GM23338 (cell line): ENCODE measurements around the gene PGRMC2.
A peak's percentile ranks its signal among the peaks of the same experiment; 100 is the strongest.

ENCODE experiments used
- CREB1 ChIP-seq: fragments of 250-450 bp; sonication (Bioruptor Pico); IDR thresholded peaks from 2 replicates; pipeline ENCODE4 v1.5.0; 2020; ENCODE audit warnings: low read depth, mild to moderate bottlenecking, moderate library complexity
- CTCF ChIP-seq, 2 experiments: fragments of 200-600 bp in 1 of 2; sonication (generic) in 1 of 2; conservative IDR thresholded peaks; 2 replicates each; pipeline versions ENCODE4 v1.5.1 to v1.6.1; 2016 to 2017; ENCODE audit warnings: antibody characterized with exemption in 2 of 2, low read depth in 2 of 2, mild to moderate bottlenecking in 2 of 2, moderate library complexity in 1 of 2
- EZH2 ChIP-seq: fragments of 200-600 bp; sonication (generic); IDR thresholded peaks from one replicate; pipeline ENCODE4 v1.8.0; 2017; ENCODE audit warnings: antibody characterized with exemption, mild to moderate bottlenecking, low read depth; ENCODE audit not compliant: unreplicated experiment
- EZH2phosphoT487 ChIP-seq: fragments of 200-600 bp; sonication (generic); IDR thresholded peaks from one replicate; pipeline ENCODE4 v1.8.1; 2018; ENCODE audit warnings: antibody characterized with exemption; ENCODE audit not compliant: unreplicated experiment
- NANOG ChIP-seq: IDR thresholded peaks from 2 replicates; pipeline ENCODE4 v1.6.1; 2016; ENCODE audit warnings: antibody characterized with exemption, borderline replicate concordance
- POLR2AphosphoS5 ChIP-seq: IDR thresholded peaks from 2 replicates; pipeline ENCODE4 v1.6.1; 2016; ENCODE audit warnings: antibody characterized with exemption, low read depth
- REST ChIP-seq: IDR thresholded peaks from one replicate; pipeline ENCODE4 v1.6.1; 2018; ENCODE audit warnings: antibody characterized with exemption; ENCODE audit not compliant: unreplicated experiment
- STAT1 ChIP-seq: IDR thresholded peaks from one replicate; pipeline ENCODE4 v1.6.1; 2016; ENCODE audit warnings: antibody characterized with exemption; ENCODE audit not compliant: unreplicated experiment

- TF ChIP-seq CTCF (conservative IDR thresholded peaks at IDR 0.05; ENCODE audit: low read depth in 2 of 2), result peak; percentile 36 to 62
- TF ChIP-seq POLR2AphosphoS5, result no peak
- TF ChIP-seq REST, result no peak
- no peak for TF ChIP-seq EZH2phosphoT487
- TF ChIP-seq EZH2, result no peak
- no peak for TF ChIP-seq CREB1 (CRISPR knock-in tag)
- TF ChIP-seq STAT1, result no peak
- no peak for TF ChIP-seq NANOG
Measured at GRCh38 chr4:128310266-128310697, 22.7 kb upstream of the PGRMC2 start.
